ENCODE measurements around the gene RMND5B. TPM values are rescaled to one million over a fixed set of nuclear protein-coding genes. Genes with fewer than 3 reads are reported as not detected.

RMND5B gene
- total RNA-seq, 1 donor from 2014 or later = 44.7 TPM

GRCh38 chr5:178090856-178091255, 40.0 kb upstream of the RMND5B start:
- H3K27me3 ChIP-seq = no peaks in the 10 kb centered on the region
- H3K4me3 ChIP-seq = no peak overlapping the region
- ATAC-seq (no peak), DNase-seq (no peak)
- H3K36me3 ChIP-seq = no peaks in the 10 kb centered on the region
- TF ChIP-seq, protein P1, sequence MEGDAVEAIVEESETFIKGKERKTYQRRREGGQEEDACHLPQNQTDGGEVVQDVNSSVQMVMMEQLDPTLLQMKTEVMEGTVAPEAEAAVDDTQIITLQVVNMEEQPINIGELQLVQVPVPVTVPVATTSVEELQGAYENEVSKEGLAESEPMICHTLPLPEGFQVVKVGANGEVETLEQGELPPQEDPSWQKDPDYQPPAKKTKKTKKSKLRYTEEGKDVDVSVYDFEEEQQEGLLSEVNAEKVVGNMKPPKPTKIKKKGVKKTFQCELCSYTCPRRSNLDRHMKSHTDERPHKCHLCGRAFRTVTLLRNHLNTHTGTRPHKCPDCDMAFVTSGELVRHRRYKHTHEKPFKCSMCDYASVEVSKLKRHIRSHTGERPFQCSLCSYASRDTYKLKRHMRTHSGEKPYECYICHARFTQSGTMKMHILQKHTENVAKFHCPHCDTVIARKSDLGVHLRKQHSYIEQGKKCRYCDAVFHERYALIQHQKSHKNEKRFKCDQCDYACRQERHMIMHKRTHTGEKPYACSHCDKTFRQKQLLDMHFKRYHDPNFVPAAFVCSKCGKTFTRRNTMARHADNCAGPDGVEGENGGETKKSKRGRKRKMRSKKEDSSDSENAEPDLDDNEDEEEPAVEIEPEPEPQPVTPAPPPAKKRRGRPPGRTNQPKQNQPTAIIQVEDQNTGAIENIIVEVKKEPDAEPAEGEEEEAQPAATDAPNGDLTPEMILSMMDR (IDR thresholded peaks at IDR 0.05) = no peak
- no peaks in the 10 kb centered on the region for H3K9me3 ChIP-seq
- intact Hi-C loops (cut with DNase I) = no loop called here
- H3K27ac ChIP-seq = no peak overlapping the region
- H3K4me1 ChIP-seq = no peaks in the 10 kb centered on the region

DNA sequence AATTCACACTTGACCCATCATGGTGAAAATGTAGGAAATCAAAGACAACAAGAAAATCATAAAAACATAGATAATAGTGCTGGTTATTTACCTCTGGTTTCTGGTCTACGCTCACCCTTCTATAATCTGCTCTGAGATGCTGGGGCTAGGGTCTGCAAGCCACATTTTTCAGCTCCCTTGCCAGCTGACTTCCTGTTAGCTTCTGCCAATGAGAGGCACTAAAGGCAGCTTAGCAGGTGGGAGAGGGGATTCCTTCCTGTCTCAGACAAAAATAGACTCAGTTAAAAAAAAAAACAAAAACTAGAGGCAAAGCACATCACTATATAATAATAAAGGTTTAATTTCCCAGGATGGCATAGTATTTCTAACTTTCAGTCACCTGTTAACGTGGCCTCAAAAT, 37.7 kb upstream of the RMND5B start:
- Histone ChIP-seq H3K9me3 (no peaks in the 10 kb centered on the region), H3K27me3 (no peaks in the 10 kb centered on the region), H3K36me3 (no peaks in the 10 kb centered on the region), H3K4me1 (no peaks in the 10 kb centered on the region), H3K27ac (no peak overlapping the region), H3K4me3 (no peak overlapping the region)
- no peak for DNase-seq
- TF ChIP-seq, protein P1 (IDR thresholded peaks at IDR 0.05) = no peak
- no peak for ATAC-seq
- intact Hi-C loops (cut with DNase I) = no loop called here

DNA sequence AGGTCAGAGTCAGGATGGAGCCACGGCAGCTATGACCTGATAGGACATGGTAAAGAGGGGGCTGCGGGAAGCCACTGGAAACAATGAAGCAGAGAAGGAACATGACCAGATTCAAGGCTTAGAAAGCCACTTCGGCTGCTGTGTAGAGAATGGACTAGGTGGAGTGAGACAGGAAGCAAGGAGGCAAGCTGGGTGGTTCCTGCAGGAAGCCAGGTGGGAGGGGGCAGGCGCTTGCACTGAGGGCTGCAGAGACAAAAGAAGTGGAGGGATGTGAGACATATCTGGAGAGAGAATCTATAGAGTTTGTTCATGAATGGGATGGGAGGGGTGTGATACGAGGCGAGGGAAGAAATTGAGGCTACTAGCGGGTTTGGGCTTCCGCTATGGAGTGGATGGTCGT, 36.5 kb upstream of the RMND5B start:
- Histone ChIP-seq H3K4me3 (no peak overlapping the region), H3K9me3 (no peaks in the 10 kb centered on the region), H3K27me3 (no peaks in the 10 kb centered on the region), H3K4me1 (no peaks in the 10 kb centered on the region), H3K36me3 (no peaks in the 10 kb centered on the region), H3K27ac (no peak overlapping the region)
- no peak for DNase-seq
- TF ChIP-seq, protein P1 (IDR thresholded peaks at IDR 0.05) = no peak
- ATAC-seq = no peak
- intact Hi-C loops (cut with DNase I) = no loop called here

GRCh38 chr5:178098685-178099084, 32.1 kb upstream of the RMND5B start:
- no peaks in the 10 kb centered on the region for H3K36me3 ChIP-seq
- intact Hi-C loops (cut with DNase I) = no loop called here
- H3K4me3 ChIP-seq = no peak overlapping the region
- no peaks in the 10 kb centered on the region for H3K4me1 ChIP-seq
- no peaks in the 10 kb centered on the region for H3K27me3 ChIP-seq
- H3K9me3 ChIP-seq = no peaks in the 10 kb centered on the region
- no peak for DNase-seq
- ATAC-seq = no peak
- no peak overlapping the region for H3K27ac ChIP-seq
- TF ChIP-seq, protein P1 (IDR thresholded peaks at IDR 0.05) = no peak

DNA sequence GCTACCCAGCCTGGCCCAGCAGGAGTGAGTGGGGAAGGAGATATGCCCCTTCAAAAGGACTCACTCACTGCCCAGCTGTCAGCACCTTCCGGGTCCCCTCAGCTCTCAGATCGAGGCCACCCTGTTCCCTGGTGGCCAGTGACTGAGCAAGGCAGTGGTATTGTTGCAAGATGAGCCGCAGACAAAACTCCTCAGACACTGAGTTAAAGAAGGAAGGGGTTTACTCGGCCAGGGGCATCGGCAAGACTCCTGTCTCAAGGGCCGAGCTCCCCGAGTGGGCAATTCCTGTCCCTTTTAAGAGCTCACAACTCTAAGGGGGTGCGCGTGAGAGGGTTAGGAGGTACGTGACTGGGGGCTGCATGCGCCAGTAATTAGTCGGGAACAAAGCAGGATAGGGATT, 27.2 kb upstream of the RMND5B start:
- DNase-seq = no peak
- no peak for ATAC-seq
- intact Hi-C loops (cut with DNase I) = no loop called here
- TF ChIP-seq, protein P1 (IDR thresholded peaks at IDR 0.05) = no peak
- Histone ChIP-seq H3K27ac (no peak overlapping the region), H3K4me3 (no peak overlapping the region), H3K9me3 (no peaks in the 10 kb centered on the region), H3K27me3 (no peaks in the 10 kb centered on the region), H3K4me1 (peaks cover 2% of the 10 kb centered on the region), H3K36me3 (no peaks in the 10 kb centered on the region)

DNA sequence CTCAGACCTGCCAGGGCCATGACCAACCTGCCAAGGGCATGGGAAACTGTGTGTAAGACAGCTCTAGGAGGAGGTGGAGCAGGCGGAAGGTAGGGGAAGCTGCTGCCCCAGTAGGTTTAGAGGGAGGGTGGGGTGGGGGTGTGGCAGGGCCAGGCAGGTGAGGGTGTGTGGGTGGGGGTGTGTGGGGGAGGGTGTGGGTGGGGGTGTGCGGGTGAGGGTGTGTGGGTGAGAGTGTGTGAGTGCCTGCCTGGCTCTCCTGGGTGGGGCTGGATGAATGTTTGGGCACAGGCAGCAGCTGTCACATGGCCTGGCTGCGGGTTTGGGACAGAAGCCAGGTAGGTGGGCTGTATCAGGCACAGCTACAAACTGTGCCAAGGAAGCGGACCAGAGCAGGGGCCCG, 26.3 kb upstream of the RMND5B start:
- no peak for DNase-seq
- H3K4me3 ChIP-seq = no peak overlapping the region
- H3K9me3 ChIP-seq = no peaks in the 10 kb centered on the region
- H3K27ac ChIP-seq = no peak overlapping the region
- H3K27me3 ChIP-seq = no peaks in the 10 kb centered on the region
- intact Hi-C loops (cut with DNase I) = no loop called here
- TF ChIP-seq, protein P1 (IDR thresholded peaks at IDR 0.05) = no peak
- no peaks in the 10 kb centered on the region for H3K36me3 ChIP-seq
- ATAC-seq = peak; percentile 28
- peaks cover 9% of the 10 kb centered on the region for H3K4me1 ChIP-seq

Measured in upper lobe of right lung (tissue), 1 donor.